Measurements from ENCODE around the gene DRICH1.
"Not testable (repeated sequence)": the region's sequence is repeated elsewhere in the genome, so short reads cannot be mapped to it uniquely, and the experiment has no call there.

The DRICH1 gene, protein sequence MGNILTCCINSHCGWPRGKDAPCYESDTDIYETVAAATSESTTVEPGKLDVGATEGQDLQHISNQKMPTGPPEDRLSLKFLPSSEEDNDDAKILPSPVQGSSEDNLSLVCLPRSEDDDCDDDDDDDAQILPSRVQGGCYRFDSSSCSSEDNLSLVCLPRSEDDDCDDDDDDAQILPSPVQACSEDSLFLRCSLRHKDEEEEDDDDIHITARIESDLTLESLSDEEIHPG

DNA sequence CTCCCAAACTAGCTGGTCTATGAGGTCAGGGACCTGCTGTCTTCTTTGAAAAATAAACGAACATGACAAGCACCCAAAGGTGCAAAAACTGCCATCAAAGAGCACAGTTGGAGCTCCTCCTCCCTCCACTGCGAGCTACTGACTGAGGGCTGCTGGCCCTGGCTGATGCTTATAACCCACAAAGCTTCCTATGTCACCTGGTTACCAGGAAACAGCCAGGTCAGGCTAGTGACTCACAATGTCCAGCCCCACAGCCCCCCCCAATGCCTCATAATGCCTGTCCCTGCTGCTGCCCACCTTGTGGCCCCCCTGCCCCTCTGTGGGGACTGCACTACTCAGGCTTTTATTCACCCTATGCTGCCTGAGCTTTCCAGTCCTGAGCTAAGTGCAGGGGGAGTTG is at the start of gene DRICH1:
Gene DRICH1 (minus strand): TSS at position 144 of the 400 bp plus-strand sequence. CDS start 298 bp downstream, outside the sequence.
- DNase-seq (ENCODE audit: low read depth): no peak

DNA sequence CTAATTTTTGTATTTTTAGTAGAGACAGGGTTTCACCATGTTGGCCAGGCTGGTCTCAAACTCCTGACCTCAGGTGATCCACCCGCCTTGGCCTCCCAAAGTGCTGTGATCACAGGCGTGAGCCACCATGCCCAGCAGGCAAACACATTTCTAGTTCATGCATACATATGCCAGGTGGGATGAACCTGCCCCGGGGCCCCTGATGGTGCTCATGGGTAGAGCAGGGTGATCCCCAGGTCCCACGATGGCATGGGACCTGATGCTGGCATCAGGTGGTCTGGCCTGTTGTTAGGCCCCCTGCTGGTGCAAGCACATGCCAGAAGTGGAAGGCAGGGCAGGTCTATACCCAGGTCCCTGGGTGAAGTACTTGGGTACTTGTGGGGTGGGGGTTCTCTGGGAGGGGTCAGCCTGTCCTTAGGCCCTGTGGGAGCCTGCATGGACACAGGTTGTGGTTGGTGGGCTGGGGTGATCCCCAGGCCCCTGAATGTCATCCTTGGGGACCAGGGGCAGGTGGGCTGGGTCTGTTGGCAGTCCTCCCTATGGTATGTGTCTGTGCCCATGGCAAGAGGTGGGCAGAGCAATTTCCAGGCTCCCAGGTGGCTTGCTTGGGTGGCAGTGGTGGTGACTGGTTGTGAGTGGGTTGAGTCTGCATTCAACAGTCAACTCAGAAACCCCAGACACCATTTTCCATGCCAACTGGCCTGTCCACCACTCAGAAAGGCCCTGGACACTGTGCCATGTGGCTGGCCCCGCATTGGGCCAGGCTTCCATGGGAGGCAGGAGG is 49.1 kb upstream of the DRICH1 start:
- DNase-seq (ENCODE audit: low read depth): no peak

DNA sequence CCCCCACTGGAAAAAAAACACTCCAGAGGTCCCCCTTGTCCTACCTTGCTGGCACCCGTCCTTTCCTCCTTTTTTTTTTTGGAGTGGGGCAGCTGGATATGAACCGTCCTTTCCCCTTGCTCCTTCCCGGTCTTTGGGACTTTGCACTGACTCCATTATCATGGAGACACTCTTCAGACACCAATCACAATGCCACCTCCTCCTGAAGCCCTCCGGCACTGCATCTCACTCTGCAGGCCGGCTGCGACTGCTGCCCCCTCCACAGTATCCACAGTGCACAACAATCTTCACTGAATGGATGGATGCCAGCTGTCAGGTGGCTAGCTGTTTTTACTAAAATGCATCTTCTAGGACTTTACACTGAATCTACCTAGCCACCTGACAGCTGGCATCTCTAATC is 46.0 kb upstream of the DRICH1 start:
- no peak for DNase-seq (ENCODE audit: low read depth)

DNA sequence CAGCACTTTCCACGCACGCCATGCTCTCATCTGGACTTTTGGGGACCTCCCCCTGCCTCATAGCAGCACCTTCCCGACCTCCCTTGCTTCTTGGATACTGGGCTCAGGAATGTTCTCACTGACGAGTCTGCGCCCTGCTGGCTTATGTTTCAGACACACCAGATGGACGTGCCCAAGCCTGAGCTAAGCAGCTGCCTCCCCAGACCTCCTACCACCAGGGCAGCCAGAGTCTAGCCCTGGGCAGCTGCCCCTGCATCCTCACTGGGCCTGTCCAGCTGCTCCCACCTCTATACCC is 45.5 kb upstream of the DRICH1 start:
- DNase-seq (ENCODE audit: low read depth): no peak

DNA sequence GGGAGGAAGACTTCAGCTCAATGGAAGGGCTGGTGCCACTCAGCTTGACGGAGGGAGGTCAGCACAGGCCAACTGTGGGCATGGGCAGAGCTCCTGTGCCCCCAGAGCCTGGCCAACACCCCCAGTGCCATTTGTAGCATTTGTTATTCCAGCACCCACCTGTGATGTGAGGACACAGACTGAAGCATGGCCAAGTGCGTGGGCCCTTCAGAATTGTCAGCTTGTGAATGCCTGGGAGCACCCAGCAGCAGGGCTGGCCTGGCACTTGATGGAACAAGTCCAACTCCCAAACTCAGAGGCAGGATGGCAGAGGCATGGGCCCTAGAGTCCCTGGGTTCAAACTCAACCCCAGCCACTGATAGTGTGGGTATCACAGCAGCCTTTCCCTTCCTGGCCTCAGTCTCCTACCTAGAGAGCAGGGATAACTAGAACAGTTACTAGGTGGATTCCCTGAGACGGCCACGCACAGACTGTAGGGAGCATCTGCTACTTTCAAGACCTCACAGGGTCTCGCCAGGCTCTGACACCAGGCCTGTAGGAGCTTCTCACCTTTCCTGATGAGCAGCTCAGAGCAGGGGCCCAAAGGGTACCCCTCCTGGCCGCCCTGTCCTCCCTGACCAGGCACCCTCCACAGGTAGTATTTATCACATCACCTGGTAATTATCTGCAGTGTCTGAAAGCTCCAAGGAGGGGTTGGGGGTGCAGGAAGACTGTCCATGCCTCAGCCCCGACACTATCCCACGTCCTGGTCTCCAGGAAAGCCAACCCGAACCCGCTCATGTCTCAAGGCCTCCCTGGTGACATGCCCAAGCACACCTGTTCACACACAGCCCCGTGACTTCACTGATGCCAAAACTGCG is 45.0 kb upstream of the DRICH1 start:
- not testable (repeated sequence) for DNase-seq (ENCODE audit: low read depth)

DNA sequence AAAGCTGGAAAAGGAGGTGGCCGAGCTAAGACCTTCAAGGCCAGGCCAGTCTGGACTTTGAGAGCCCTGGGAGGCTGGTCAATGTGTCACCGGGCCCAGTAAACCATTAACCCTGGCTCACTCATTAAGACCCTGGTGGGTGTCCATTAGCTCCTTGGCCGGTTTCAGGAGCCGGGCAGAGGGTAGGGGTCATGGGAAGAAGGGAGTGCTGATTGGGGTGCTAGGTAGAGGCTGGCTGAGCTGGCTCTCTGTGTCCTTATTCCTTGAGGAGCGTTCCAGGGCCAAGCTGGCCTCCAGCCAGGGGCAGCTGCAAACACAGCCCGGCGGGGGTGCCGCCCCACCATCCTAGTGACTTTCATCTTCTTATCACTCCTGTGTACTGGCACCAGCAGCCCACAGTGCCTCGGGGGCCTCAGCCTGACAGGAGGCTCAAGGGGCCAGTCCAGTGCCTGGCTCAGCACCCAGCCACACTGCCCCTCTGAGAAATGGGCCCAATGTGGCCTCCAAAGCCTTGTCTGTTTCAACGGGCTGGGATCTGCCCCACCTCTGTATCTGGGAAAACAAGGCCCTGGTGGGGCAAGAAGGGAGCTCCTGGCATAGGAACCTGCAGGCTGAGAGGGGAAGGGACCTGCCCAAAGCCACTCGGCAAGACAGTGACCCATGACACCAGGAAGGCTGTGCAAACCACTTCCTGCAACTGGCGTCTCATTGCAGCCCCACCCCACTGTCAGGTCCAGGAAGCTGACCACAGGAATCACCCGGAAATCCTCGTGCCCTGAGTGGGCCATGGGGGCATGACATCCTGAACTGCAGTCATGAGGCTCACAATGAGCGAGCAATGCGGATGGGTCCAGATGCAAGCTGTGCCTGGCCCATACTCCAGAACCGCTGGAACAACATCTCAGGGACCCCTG is 43.6 kb upstream of the DRICH1 start:
- DNase-seq (ENCODE audit: low read depth): no peak

DNA sequence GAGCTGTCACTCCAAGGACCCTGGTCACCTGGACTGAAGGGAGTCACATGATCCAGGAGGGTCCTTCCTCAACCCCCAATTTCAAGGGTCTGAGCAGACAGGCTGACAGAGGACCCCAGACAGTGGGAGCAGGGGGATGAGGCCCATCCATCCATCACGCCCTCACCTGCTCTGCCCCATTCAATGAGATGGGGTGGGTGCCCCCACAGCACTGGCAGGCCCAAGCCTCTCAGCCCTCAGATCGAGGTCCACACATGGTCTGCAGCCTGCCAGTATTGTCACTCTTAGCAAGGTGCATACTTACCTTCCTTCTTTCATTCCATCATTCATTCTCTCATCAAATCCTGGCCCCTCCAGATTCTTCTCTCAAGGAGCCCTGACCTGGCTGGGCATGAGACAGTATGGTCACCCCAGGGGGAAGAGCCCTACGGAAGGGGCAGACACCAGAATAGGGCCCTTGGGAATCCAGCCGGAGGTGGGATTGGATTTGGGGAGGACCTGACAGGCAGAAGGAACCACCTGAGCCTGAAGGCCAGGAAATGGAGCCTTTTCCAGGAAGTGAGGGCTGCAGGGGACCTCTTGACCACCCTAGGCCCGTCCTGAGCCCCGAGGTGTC is 42.9 kb upstream of the DRICH1 start:
- not testable (repeated sequence) for DNase-seq (ENCODE audit: low read depth)

DNA sequence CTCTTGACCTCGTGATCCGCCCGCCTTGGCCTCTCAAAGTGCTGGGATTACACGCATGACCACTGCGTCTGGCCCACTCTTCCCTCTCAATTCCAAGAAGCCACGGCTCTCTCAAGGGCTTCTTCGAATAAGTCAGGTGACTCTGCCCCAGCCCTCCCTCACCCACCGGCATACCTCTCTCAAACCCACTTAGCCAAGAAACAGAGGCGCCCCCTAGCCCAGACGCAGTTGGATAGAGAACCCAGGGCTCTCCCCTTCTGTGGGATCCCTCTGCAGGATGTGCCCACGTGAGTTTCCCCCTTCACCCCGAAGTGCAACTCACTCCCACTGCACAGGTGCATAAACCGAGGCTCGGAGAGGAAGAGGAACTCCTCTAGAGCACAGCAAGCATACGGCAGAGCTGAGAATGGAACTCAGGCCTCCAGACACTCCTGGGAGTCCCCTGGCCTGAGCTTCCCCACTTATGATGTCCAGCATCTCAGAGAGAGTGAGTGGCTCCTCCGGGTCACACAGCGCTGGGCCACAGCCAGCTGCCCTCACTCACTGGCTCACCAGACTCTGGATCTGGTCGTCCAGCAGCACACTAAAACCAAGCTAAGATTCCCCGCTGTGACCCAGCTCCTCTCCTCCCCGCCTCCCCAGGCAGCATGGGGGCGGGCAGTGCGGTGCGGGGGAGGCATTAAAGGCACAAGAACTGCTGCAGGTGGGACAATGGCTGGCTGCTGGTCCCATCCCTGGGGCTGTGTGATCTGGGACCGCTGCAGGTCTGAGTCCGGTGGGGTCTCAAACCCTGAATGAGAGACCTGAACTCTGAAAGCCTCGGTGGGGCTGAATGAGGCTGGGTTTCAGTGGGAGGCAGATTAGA is 41.9 kb upstream of the DRICH1 start:
- DNase-seq (ENCODE audit: low read depth): no peak

DNA sequence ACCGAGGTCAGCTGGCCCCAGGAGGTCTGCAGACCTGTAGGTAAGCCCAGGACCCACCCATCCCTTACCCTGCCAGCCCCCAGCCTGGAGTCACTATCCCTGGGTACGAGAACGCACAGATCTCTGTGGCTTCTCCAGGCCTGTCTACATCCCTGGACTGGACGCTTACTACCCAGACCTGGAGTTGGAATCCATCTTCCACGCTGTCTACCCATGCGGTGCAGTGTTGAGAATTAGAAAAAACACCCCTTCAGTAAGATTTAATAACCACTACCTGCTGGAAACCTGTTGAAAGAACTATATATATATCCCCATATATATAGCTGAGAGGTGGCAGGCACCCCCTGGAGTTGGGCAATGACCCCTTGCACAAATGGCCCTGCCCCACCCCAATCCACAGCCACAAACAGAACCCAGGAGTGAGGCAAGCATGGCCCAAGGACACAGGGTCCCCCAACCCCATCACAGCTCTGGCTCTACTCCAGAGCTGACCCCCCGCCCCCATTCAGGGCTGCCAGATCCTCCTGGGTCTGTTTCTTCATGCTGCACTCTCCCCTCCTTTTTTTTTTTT is 41.0 kb upstream of the DRICH1 start:
- DNase-seq (ENCODE audit: low read depth): no peak

DNA sequence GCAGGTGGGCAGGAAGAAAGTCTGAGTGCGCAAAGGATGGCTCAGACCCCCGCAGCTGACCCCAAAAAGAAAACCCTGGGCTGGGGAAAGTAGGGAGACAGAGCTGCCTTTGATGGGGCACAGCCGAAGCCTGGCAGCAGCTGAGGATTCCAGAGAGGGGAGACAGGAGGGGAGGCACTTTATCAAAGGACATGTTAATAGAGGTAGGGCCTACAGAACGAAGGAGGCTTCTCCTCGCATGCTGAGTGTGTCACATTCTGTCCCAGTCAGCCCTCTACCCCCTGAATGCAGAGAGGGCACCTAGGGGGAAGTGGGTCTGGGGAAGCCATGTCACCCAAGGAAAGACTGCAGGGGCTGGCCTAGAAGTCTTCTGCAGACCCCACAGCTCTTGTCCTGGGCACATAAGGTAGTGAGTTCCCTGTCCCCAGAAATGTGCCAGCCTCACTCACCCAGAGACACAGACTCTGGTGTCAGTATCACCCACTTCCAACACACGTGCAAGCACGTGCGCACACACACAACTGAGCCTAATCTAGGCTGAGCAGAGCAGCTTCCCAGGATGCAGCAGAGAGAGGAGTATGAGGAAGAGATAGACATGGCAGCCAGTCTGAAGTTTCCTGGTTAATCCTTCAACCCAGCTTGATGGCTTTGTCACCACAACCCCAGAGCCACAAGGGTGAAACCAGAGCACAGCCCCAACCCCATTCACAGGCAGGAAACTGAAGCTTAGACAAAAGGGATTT is 40.4 kb upstream of the DRICH1 start:
- not testable (repeated sequence) for DNase-seq (ENCODE audit: low read depth)

DNA sequence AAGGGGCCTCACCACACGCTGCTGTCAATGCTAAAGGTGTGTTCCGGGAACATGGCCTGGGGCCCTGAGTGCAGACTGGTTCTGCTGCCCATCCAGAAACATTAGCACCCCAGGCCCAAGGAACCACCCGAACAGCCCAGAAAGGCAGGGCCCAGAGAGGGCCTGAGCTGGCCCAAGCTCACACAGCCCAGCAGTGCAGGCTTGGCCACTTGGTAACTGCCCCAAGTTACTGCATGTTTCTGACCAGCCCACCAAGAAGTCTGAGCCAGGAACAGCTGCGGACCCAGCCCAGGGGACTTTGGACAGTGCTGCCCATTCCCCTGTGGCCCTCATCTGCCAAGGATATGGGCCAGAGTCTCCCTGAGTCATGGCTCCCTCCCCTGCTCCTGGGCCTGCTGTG is 39.3 kb upstream of the DRICH1 start:
- DNase-seq (ENCODE audit: low read depth): not testable (repeated sequence)

DNA sequence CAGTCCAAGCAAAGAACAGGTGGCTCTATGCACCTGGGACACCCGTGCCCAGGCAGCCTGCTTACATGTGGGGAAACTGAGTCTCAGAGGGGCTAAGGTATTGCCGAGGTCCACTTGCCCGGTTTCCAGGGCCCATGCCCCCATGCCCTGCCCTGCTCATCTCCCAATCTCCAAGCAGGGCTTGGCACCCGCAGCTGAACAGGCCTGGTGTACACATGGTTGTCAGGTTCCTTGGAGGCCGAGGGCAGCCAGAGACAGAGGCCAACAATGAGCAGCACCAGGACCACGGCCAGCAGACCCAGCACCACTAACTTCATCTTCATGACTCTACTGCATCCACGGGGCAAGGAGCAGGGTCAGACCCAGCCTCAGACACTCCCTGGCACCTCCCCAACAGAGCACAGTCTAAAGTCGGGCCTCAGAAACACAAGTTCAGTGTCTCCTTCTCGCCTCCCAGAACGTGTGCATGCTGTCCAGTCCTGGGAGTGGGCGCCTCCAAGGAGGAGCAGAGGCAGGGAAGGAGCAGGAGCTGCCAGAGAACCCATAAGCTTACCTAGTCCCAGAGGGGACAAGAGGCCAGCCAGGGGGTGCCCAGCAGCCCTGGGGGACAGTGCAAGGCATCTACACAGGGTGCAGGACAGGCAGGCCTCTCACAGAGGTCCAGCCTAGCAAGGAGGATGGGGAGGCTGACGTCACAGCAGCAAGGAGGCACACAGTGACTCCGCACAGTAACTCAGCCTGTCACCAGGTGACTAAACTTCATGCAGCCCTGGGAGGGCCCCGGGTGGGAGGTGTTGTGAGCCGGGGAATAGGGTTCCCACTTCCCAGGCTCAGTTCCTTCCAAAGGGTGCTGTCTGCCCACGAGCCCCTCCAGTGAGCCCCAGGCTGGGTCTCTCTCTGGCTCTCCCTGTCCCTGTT is 38.5 kb upstream of the DRICH1 start:
- no peak for DNase-seq (ENCODE audit: low read depth)

DNA sequence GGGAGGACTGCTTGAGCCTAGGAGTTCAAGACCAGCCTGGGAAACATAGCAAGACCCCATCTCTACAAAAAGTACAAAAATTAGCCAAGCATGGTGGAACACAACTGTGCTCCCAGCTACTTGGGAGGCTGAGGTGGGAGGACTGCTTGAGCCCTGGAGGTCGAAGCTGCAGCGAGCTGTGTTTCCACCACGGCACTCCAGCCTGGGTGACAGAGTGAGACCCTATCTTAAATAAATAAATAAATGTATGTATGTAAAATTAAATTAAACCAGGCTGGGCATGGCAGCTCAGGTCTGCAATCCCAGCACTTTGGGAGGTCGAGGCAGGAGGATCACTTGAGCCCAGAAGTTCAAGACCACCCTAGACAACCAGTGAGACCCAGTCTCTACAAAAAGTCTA is 28.3 kb upstream of the DRICH1 start:
- not testable (repeated sequence) for DNase-seq (ENCODE audit: low read depth)

DNA sequence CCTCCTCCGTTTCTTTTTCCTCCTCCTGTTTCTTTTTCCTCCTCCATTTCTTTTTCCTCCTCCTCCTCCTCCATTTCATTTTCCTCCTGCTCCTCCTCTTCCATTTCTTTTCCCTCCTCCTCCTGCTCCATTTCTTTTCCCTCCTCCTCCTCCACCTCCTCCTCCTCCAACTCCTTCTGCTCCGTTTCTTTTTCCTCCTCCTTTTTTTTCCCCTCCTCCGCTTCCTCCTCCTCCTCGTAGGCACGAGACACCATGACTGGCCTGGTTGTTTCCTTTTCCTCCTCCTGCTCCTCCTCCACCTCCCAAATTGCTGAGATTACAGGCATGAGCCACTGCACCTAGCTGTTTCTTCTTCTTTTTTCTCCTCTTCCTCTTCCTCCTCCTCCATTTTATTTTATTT is 25.6 kb upstream of the DRICH1 start:
- no peak for DNase-seq (ENCODE audit: low read depth)

DNA sequence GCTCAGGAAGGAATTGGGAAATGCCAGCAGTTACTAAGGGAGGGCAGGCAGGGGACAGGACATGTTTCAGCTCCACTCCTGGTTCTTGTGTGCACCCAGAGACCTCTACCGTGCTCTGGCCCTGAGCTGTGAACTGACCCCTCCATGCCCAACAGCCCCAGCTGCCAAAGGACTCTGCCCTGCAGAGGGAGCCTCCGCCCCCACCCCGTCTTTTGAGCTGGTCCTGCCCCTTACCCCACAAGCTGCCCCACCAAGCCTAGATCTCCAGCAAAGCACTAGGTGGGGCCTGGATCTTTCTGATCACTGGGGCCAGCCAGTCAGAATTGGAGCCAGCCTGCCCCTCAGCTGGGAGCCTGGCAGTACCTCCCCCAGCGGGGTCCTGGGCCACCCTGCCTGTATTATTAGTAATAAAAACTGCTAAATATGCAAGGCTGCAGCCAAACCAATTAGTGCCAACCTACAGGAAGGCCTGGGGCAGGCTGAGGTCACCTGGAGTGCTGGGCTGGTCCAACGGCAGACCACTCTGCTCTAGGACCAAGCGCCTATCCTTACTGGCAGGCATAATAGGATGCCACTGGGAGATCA is 23.9 kb upstream of the DRICH1 start:
- no peak for DNase-seq (ENCODE audit: low read depth)

DNA sequence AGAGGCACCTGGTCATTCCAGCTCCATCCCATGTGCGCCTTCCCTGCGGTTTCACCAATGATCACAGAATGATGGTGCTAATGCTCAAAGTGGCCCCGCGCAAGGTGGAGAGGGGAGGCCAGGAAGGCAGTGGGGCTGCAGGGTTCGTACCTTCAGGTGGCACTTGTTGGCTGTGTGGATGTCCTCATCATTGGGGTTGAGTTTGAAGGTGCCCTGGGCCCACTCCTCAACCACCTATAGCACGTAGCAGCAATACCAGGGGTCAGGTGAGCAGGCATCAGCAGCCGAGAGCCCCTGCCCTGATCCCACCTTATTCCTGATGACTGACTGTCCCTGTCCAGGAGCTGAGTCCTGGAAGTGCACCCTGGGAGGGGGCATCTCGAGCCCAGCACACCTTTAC is 20.6 kb upstream of the DRICH1 start:
- DNase-seq (ENCODE audit: low read depth): no peak

DNA sequence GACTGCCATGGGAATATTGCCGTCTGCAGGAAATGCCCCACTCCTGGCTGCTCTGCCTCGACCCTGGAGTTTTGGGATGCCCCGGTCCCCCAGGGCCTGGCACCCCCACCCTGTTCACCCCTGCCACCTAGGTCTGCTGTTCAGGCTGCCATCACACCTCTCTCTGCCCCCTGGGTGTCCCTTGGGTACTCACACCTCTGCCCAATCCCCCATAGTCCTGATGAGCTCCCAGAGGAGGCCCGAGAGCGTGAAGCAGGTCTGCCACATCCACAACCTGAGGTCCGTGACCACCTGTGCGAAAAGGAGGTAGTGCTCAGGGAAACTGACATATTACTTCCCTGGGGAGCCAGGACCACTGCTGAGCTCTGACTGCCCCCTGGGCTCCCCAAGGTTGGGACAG is 20.2 kb upstream of the DRICH1 start:
- no peak for DNase-seq (ENCODE audit: low read depth)

DNA sequence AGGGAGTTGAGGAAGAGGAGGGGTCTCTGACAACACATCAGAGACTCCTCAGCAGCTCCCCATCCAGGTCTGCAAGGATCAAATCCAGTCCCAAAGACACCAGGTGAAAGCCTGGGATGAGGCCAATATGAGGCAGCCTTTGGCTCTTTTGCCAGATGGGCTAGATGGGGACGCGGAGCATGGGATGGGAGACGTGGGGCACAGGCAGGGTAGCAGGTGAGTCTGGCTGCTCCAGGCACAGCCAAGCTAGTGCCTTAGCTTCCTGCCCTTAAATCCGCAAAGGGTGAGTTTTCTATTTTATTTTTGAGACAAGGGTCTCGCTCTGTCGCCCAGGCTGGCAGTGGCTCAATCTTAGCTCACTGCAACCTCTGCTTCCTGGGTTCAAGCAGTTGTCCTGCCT is 19.6 kb upstream of the DRICH1 start:
- DNase-seq (ENCODE audit: low read depth): no peak
